CD8-positive, alpha-beta memory T cell (primary cell): ENCODE results near the gene MAGI2. TPM values are rescaled to one million over a fixed set of nuclear protein-coding genes. Genes with fewer than 3 reads are reported as not detected.
A peak's percentile ranks its signal among the peaks of the same experiment; 100 is the strongest.

Experiments used
- CTCF ChIA-PET: fragments of 350-600 bp; sonication (Branson Sonifier 250); formaldehyde crosslinking; loops from one replicate; lab custom pipeline; 2021; ENCODE audit warnings: antibody characterized with exemption; lab: Charles Lee
- POLR2A ChIA-PET: fragments of 350-600 bp; sonication (Branson Sonifier 250); formaldehyde crosslinking; loops from one replicate; lab custom pipeline; 2021; ENCODE audit warnings: antibody characterized with exemption; lab: Charles Lee
- DNase-seq, 5 donors: peaks; one replicate each; pipeline versions ENCODE4 v3.0.0 to v3.0.0-alpha.2; 2020 to 2022; ENCODE audit warnings: mixed read lengths in 1 of 5
- H3K27ac ChIP-seq: one replicate; pipeline ENCODE4 v1.7.0; 2013; ENCODE audit warnings: low read depth, mild to moderate bottlenecking, low read length, moderate library complexity
- H3K27me3 ChIP-seq: 2 replicates; pipeline ENCODE4 v1.7.0; 2013; ENCODE audit warnings: low read length, mild to moderate bottlenecking; ENCODE audit not compliant: insufficient read depth, poor library complexity, severe bottlenecking
- H3K36me3 ChIP-seq: 2 replicates; pipeline ENCODE4 v1.7.0; 2013; ENCODE audit warnings: mild to moderate bottlenecking, low read length, moderate library complexity; ENCODE audit not compliant: insufficient read depth
- H3K4me1 ChIP-seq: 2 replicates; pipeline ENCODE4 v1.7.0; 2013; ENCODE audit warnings: mild to moderate bottlenecking, low read length, moderate library complexity; ENCODE audit not compliant: insufficient read depth
- H3K4me3 ChIP-seq: 2 replicates; pipeline ENCODE4 v1.7.0; 2013; ENCODE audit warnings: mild to moderate bottlenecking, low read length
- H3K9me3 ChIP-seq: 2 replicates; pipeline ENCODE4 v1.7.0; 2013; ENCODE audit warnings: mild to moderate bottlenecking, low read length
- H3K27ac Mint-ChIP-seq, 8 donors: one replicate each; pipeline ENCODE4 v1.8.0; 2020 to 2021; ENCODE audit warnings: mixed read lengths in 8 of 8, mild to moderate bottlenecking in 6 of 8, inconsistent platforms in 3 of 8, moderate library complexity in 3 of 8
- H3K27me3 Mint-ChIP-seq, 2 donors: one replicate each; pipeline ENCODE4 v1.8.0; 2020 to 2021; ENCODE audit warnings: mixed read lengths in 2 of 2, mild to moderate bottlenecking in 1 of 2, moderate library complexity in 1 of 2
- H3K36me3 Mint-ChIP-seq, 3 donors: one replicate each; pipeline ENCODE4 v1.8.0; 2020 to 2021; ENCODE audit warnings: mixed read lengths in 3 of 3, inconsistent platforms in 1 of 3, mild to moderate bottlenecking in 1 of 3
- H3K4me1 Mint-ChIP-seq, 3 donors: one replicate each; pipeline ENCODE4 v1.8.0; 2020 to 2021; ENCODE audit warnings: mixed read lengths in 3 of 3, inconsistent platforms in 1 of 3, mild to moderate bottlenecking in 1 of 3
- H3K4me3 Mint-ChIP-seq, 7 donors: one replicate each; pipeline ENCODE4 v1.8.0; 2020 to 2021; ENCODE audit warnings: mixed read lengths in 7 of 7, mild to moderate bottlenecking in 6 of 7, moderate library complexity in 4 of 7, inconsistent platforms in 2 of 7
- H3K9me3 Mint-ChIP-seq, 5 donors: one replicate each; pipeline ENCODE4 v1.8.0; 2020 to 2022; ENCODE audit warnings: mixed read lengths in 5 of 5, mild to moderate bottlenecking in 3 of 5, moderate library complexity in 2 of 5, inconsistent platforms in 1 of 5
- polyA plus RNA-seq: library from polyadenylated mRNA; unstranded; fragments of 300-500 nt; fragmentation: Illumina TruSeq; gene quantifications from one replicate; pipeline ENCODE4 v1.2.3, GENCODE V29; 2021
- total RNA-seq, 2 experiments: library from RNA; stranded (reverse); gene quantifications; one replicate each; pipeline ENCODE4 v1.2.3, GENCODE V29; 2021

Gene MAGI2
- total and polyA plus RNA-seq, 3 experiments from 2014 or later: 0.26 to 0.33 TPM; not detected in 1

DNA sequence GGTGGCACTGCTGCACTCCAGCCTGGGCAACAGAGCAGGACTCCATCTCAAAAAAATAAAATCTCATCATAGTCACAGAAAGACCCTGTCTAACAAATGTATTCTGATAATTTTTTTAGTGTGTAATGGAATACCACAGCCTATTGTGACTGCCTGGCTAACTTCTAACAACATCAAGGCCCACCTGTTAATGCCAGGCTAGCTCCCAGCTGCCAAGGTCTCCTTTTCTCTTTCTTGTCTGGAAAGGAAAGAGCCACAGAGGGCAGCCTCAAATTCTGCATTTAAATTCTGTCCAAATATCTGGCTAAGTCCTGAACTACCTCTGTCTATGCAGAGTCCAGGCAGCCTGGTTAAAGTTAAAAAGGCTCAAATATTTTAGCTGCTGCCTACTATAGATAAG, 700.9 kb downstream of the MAGI2 start:
- POLR2A ChIA-PET: no interaction called here
- H3K9me3 Mint-ChIP-seq: peaks cover 2 to 13% (median 8%) of the 10 kb centered on the region in 5 donors
- H3K36me3 ChIP-seq: no peaks in the 10 kb centered on the region
- H3K4me1 Mint-ChIP-seq: no peaks in the 10 kb centered on the region
- H3K4me3 Mint-ChIP-seq: no peak overlapping the region
- no peak overlapping the region for H3K27ac ChIP-seq
- no peaks in the 10 kb centered on the region for H3K4me1 ChIP-seq
- no peak overlapping the region for H3K27ac Mint-ChIP-seq
- H3K4me3 ChIP-seq: no peak overlapping the region
- no peak for DNase-seq
- CTCF ChIA-PET: no interaction called here
- no peaks in the 10 kb centered on the region for H3K36me3 Mint-ChIP-seq
- no peaks in the 10 kb centered on the region for H3K9me3 ChIP-seq
- H3K27me3 Mint-ChIP-seq: no peaks in the 10 kb centered on the region
- no peaks in the 10 kb centered on the region for H3K27me3 ChIP-seq

DNA sequence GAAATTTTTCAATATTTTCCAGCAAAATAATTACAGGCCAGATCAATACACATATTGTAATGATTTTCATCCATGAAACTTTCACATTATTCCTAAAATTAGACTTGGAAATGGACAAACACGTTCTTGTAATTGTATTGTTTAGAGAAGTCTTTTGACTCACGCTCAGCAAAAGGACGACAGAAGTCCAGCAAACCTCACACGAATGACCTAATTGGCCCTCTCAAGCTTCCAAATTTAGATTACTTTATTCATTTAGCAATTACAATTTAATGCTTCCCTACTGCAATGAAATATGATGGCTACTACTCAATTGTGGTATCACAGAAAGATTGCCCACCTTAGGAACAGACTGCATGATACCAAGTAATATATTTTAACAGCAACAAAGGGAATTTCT, 702.2 kb downstream of the MAGI2 start:
- no peaks in the 10 kb centered on the region for H3K36me3 ChIP-seq
- Mint-ChIP-seq H3K27me3 (no peaks in the 10 kb centered on the region), H3K4me3 (no peak overlapping the region), H3K36me3 (no peaks in the 10 kb centered on the region), H3K4me1 (no peaks in the 10 kb centered on the region), H3K27ac (no peak overlapping the region), H3K9me3 (peaks cover 3 to 13% (median 13%) of the 10 kb centered on the region in 5 donors)
- no peaks in the 10 kb centered on the region for H3K4me1 ChIP-seq
- H3K4me3 ChIP-seq: no peak overlapping the region
- CTCF ChIA-PET: no interaction called here
- no peak overlapping the region for H3K27ac ChIP-seq
- POLR2A ChIA-PET: no interaction called here
- H3K9me3 ChIP-seq: no peaks in the 10 kb centered on the region
- no peaks in the 10 kb centered on the region for H3K27me3 ChIP-seq
- DNase-seq: no peak

DNA sequence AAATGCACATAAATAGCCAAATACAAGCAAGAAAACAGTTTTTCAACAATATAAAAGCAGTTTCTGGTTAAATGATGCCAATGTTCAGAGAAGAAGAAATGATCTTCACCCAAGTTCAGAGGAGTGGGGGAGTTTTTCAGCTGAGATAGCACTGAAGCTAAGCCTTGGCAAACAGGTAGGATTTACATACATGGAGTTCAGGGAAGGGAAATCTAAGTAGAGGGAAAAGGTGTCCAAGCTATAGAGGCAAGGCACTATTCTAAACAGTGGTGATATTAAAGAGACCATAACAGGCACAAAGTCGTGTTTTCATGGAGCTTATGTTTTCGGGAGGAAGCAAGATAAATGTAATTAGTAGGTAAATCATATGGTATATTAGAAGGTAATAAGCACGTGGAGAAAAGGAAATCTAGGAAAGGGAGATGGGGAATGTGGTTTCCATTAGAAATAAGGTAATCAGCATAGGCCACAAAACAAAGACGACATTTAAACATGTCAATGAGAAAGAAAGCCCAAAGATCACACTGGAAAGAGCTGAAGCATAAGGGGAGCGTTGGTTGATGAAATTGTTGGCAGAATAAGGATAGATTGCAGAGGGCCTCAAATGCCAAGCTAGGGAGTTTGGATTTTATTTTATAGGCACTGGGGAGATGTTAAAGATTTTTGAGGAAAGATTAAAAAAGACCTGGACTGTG, 704.3 kb downstream of the MAGI2 start:
- H3K4me3 ChIP-seq: no peak overlapping the region
- Mint-ChIP-seq H3K27ac (no peak overlapping the region), H3K36me3 (no peaks in the 10 kb centered on the region), H3K27me3 (no peaks in the 10 kb centered on the region), H3K9me3 (peaks cover 3 to 13% (median 13%) of the 10 kb centered on the region in 5 donors), H3K4me1 (no peaks in the 10 kb centered on the region), H3K4me3 (no peak overlapping the region)
- no peaks in the 10 kb centered on the region for H3K36me3 ChIP-seq
- no peaks in the 10 kb centered on the region for H3K4me1 ChIP-seq
- CTCF ChIA-PET: no interaction called here
- DNase-seq: no peak
- no peaks in the 10 kb centered on the region for H3K9me3 ChIP-seq
- POLR2A ChIA-PET: no interaction called here
- no peaks in the 10 kb centered on the region for H3K27me3 ChIP-seq
- no peak overlapping the region for H3K27ac ChIP-seq

DNA sequence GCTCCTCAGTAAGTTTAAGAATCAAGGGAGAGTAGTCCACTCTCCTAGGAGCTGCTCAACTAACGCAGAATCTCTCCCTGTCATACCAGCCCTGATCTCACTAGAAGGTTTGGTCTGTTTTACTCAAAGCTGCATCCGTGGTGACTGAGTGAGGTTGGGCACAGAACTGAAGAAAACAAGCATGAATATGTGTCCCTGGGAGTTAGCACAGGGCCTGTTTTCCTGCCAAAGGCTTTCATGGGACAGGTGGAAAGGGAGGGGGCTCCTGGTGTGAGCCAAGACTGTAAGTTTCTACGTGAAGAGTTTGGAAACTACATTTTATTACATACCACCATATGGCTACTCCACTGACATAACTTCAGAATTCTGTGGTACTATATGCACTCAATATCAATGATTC, 705.9 kb downstream of the MAGI2 start:
- H3K27me3 Mint-ChIP-seq: no peaks in the 10 kb centered on the region
- H3K4me1 ChIP-seq: no peaks in the 10 kb centered on the region
- no peak overlapping the region for H3K4me3 Mint-ChIP-seq
- no peak overlapping the region for H3K27ac ChIP-seq
- H3K4me3 ChIP-seq: no peak overlapping the region
- H3K9me3 Mint-ChIP-seq: peaks cover 3 to 13% (median 8%) of the 10 kb centered on the region in 5 donors
- no peaks in the 10 kb centered on the region for H3K4me1 Mint-ChIP-seq
- no peak overlapping the region for H3K27ac Mint-ChIP-seq
- POLR2A ChIA-PET: no interaction called here
- DNase-seq: no peak
- H3K36me3 Mint-ChIP-seq: no peaks in the 10 kb centered on the region
- CTCF ChIA-PET: no interaction called here
- no peaks in the 10 kb centered on the region for H3K9me3 ChIP-seq
- no peaks in the 10 kb centered on the region for H3K36me3 ChIP-seq
- H3K27me3 ChIP-seq: no peaks in the 10 kb centered on the region

DNA sequence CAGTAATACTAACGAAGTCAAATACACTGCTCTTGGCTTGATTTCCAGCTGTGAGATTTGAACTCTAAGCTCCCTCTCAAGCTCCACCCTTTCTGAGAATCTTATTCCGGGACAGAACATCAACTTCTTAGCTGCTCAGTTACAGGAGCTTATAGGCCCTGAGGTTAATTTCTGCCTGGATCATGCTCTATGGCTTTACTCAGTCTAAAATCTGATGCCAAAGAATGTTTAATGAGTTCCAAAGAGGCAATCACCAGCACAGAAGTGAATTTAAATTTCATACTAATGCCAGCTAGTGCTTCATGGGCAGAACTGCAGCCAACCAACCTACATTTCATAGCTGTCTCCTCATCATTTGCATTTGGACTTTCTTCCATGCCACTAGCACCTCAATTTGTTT, 707.2 kb downstream of the MAGI2 start:
- ChIA-PET CTCF (no interaction called here), POLR2A (no interaction called here)
- no peaks in the 10 kb centered on the region for H3K36me3 Mint-ChIP-seq
- H3K4me3 Mint-ChIP-seq: no peak overlapping the region
- no peaks in the 10 kb centered on the region for H3K36me3 ChIP-seq
- H3K27ac Mint-ChIP-seq: no peak overlapping the region
- DNase-seq: no peak
- H3K9me3 Mint-ChIP-seq: peaks cover 2 to 9% (median 8%) of the 10 kb centered on the region in 5 donors
- no peaks in the 10 kb centered on the region for H3K4me1 ChIP-seq
- H3K9me3 ChIP-seq: no peaks in the 10 kb centered on the region
- H3K27me3 ChIP-seq: no peaks in the 10 kb centered on the region
- H3K27me3 Mint-ChIP-seq: no peaks in the 10 kb centered on the region
- no peak overlapping the region for H3K27ac ChIP-seq
- no peaks in the 10 kb centered on the region for H3K4me1 Mint-ChIP-seq
- H3K4me3 ChIP-seq: no peak overlapping the region

DNA sequence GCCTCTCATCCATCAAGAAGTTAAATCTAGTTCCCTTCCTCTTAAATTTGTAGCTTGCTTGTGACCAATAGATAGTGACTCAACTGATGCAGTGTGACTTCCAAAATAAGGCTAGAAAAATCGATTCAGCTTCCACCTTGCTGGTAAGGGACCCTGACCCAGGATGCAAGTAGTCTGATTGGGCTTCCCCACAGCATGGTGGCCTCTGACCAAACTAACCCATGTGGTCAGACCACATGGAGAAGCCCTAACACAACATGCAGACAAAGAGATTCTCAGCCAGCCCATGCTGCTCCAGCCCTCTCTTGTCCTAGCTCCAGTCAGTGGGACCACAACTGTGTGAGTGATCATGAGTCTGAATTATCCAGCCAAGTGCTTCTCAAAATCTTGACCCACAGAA, 710.8 kb downstream of the MAGI2 start:
- POLR2A ChIA-PET: no interaction called here
- no peak overlapping the region for H3K4me3 Mint-ChIP-seq

DNA sequence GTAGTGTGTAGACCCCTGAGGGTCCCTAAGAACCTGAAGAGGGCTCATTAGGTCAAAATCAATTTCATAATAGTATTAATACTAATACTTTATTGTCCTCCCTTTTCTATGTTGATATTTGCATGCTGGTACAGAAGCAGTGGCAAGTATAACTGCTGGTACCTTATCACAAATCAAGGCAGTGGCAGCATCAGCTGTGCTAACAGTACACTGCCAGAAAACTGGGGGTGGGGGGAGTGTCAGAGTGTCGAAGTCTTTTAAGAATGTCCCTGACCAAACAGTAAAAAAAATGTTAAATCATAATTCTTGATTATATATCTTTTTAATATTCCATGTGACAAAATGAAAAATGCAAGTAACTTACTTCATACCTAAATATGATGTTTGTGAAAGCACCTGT, 716.9 kb downstream of the MAGI2 start:
- CTCF ChIA-PET: no interaction called here

More for the DNA sequence above, 710.8 kb downstream of the MAGI2 start:
- H3K36me3 Mint-ChIP-seq: no peaks in the 10 kb centered on the region
- CTCF ChIA-PET: no interaction called here
- Histone ChIP-seq H3K27ac (no peak overlapping the region), H3K27me3 (no peaks in the 10 kb centered on the region), H3K9me3 (no peaks in the 10 kb centered on the region), H3K4me1 (no peaks in the 10 kb centered on the region), H3K36me3 (no peaks in the 10 kb centered on the region), H3K4me3 (no peak overlapping the region)
- no peaks in the 10 kb centered on the region for H3K4me1 Mint-ChIP-seq
- no peaks in the 10 kb centered on the region for H3K27me3 Mint-ChIP-seq
- DNase-seq: no peak
- no peak overlapping the region for H3K27ac Mint-ChIP-seq
- H3K9me3 Mint-ChIP-seq: peaks cover 2 to 8% (median 3%) of the 10 kb centered on the region in 5 donors

DNA sequence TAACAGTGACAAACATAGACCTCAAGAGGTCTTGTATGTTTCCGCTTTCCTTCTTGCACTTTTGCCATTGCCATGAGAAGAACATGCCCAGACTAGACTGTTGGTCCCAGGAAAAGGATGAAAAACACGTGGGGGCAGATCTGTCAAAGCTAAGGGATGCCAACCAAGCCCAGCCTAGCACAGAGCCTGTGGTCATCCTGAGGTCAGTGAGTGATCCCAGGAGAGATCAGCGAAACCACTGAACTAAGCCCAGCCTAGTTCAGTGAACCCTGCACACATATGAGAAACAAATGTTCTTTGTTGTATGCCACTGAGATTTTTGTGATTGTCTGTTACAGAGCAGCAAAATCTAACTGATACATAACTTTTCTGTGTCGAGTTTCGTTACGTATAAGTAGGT, 718.8 kb downstream of the MAGI2 start:
- Histone ChIP-seq H3K9me3 (no peaks in the 10 kb centered on the region), H3K27ac (no peak overlapping the region), H3K4me3 (no peak overlapping the region), H3K27me3 (no peaks in the 10 kb centered on the region), H3K36me3 (no peaks in the 10 kb centered on the region), H3K4me1 (no peaks in the 10 kb centered on the region)
- ChIA-PET CTCF (no interaction called here), POLR2A (no interaction called here)
- peaks cover 0 to 9% (median 0%) of the 10 kb centered on the region in 5 donors for H3K9me3 Mint-ChIP-seq
- peak overlapping the region in 1 of 8 donors; percentile 14 for H3K27ac Mint-ChIP-seq
- no peaks in the 10 kb centered on the region for H3K27me3 Mint-ChIP-seq
- DNase-seq: no peak
- peaks cover 0 to 2% (median 0%) of the 10 kb centered on the region in 3 donors for H3K36me3 Mint-ChIP-seq
- H3K4me3 Mint-ChIP-seq: no peak overlapping the region
- no peaks in the 10 kb centered on the region for H3K4me1 Mint-ChIP-seq

More for the DNA sequence above, 716.9 kb downstream of the MAGI2 start:
- POLR2A ChIA-PET: no interaction called here
- DNase-seq: no peak
- Histone ChIP-seq H3K36me3 (no peaks in the 10 kb centered on the region), H3K4me3 (no peak overlapping the region), H3K4me1 (no peaks in the 10 kb centered on the region), H3K27ac (no peak overlapping the region), H3K9me3 (no peaks in the 10 kb centered on the region), H3K27me3 (no peaks in the 10 kb centered on the region)
- H3K27ac Mint-ChIP-seq: no peak overlapping the region
- H3K27me3 Mint-ChIP-seq: no peaks in the 10 kb centered on the region
- peaks cover 0 to 2% (median 0%) of the 10 kb centered on the region in 3 donors for H3K36me3 Mint-ChIP-seq
- H3K4me1 Mint-ChIP-seq: no peaks in the 10 kb centered on the region
- H3K9me3 Mint-ChIP-seq: peaks cover 0 to 9% (median 0%) of the 10 kb centered on the region in 5 donors
- no peak overlapping the region for H3K4me3 Mint-ChIP-seq
